ENCODE results near the gene MGAT4C. TPM values are rescaled to one million over a fixed set of nuclear protein-coding genes. Genes with fewer than 3 reads are reported as not detected.
A peak's percentile ranks its signal among the peaks of the same experiment; 100 is the strongest.

Gene MGAT4C
- polyA plus RNA-seq, 2 of the 4 experiments (the other 2 are of a cell fraction): 0.17 TPM; not detected in 1

DNA sequence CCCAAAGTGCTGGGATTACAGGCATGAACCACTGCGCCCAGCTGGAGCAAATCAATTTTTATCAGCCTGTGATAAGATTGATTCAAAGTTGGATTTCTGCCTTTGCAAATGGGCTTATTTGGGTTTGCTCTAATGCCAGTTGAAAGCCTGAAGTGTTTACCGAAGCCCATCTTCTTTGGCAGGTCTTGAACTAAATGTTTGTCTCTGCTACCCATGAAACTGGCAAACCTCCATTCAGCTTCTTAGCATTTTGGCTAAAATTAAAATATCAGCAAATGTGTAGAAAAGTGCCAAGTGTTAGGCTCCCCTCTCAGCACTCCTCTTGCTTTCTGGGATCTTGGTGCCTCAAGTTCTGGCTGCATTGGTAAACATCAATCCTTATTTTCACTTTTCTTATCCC is 61.5 kb downstream of the MGAT4C start:
- TF ChIP-seq, protein P1, sequence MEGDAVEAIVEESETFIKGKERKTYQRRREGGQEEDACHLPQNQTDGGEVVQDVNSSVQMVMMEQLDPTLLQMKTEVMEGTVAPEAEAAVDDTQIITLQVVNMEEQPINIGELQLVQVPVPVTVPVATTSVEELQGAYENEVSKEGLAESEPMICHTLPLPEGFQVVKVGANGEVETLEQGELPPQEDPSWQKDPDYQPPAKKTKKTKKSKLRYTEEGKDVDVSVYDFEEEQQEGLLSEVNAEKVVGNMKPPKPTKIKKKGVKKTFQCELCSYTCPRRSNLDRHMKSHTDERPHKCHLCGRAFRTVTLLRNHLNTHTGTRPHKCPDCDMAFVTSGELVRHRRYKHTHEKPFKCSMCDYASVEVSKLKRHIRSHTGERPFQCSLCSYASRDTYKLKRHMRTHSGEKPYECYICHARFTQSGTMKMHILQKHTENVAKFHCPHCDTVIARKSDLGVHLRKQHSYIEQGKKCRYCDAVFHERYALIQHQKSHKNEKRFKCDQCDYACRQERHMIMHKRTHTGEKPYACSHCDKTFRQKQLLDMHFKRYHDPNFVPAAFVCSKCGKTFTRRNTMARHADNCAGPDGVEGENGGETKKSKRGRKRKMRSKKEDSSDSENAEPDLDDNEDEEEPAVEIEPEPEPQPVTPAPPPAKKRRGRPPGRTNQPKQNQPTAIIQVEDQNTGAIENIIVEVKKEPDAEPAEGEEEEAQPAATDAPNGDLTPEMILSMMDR (IDR thresholded peaks at IDR 0.05): no peak
- TF ChIP-seq BHLHE40 (IDR thresholded peaks at IDR 0.05; ENCODE audit: low read depth, low read length): no peak
- TF ChIP-seq, protein P2, sequence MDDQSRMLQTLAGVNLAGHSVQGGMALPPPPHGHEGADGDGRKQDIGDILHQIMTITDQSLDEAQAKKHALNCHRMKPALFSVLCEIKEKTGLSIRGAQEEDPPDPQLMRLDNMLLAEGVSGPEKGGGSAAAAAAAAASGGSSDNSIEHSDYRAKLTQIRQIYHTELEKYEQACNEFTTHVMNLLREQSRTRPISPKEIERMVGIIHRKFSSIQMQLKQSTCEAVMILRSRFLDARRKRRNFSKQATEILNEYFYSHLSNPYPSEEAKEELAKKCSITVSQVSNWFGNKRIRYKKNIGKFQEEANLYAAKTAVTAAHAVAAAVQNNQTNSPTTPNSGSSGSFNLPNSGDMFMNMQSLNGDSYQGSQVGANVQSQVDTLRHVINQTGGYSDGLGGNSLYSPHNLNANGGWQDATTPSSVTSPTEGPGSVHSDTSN (IDR thresholded peaks at IDR 0.05): no peak
- TF ChIP-seq HEYL (CRISPR knock-in tag; IDR thresholded peaks at IDR 0.05): no peak
- TF ChIP-seq NFE2L2 (conservative IDR thresholded peaks at IDR 0.05; ENCODE audit: low read length): no peak
- TF ChIP-seq MAZ (IDR thresholded peaks at IDR 0.05; ENCODE audit: borderline replicate concordance, low read depth, low read length): no peak
- TF ChIP-seq FOXS1 (CRISPR knock-in tag; IDR thresholded peaks at IDR 0.05): no peak
- TF ChIP-seq KDM1A (IDR thresholded peaks at IDR 0.05; ENCODE audit: low read depth): no peak
- TF ChIP-seq ZFP36 (IDR thresholded peaks at IDR 0.05; ENCODE audit: borderline replicate concordance, partially characterized antibody): no peak
- Histone ChIP-seq H3K4me3 (no peak overlapping the region), H3K4me1 (peaks cover 5% of the 10 kb centered on the region; the same call in 1 of the 3 replicates), H3K9me3 (no peaks in the 10 kb centered on the region), H3K4me2 (no peak overlapping the region), H3K27ac (no peak overlapping the region)
- DNase-seq (ENCODE audit: low read depth in 1 of 2, low spot score in 1 of 2) (no peak), ATAC-seq (no peak), FAIRE-seq (no peak)
- ChIA-PET POLR2A (no interaction called here), CTCF (no interaction called here)
- WGBS (ENCODE audit: missing lambda C conversion rate): 68% methylated on average over 2 of the region's 2 CpGs

DNA sequence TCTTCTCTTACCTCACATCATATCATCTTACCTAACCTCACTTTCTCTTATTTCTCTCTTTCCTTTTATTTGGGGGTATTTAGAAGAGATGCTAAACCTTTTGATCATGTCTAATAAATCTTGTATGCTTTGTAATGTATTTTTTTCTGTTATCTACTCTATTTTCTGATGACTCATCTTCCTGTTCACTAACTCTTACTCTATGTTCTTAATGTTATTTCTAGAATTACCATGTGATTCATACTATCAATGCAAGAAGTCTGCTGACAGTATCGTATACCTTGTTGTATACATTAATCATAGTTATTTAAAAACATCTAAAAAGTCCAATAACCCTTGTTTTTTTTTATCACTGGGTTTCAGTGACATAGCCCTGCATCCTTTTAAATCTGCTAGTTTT is 62.3 kb downstream of the MGAT4C start:
- ChIA-PET POLR2A (no interaction called here), CTCF (no interaction called here)
- Histone ChIP-seq H3K4me3 (no peak overlapping the region), H3K9me3 (no peaks in the 10 kb centered on the region), H3K4me1 (peaks cover 5% of the 10 kb centered on the region; the same call in 1 of the 3 replicates), H3K4me2 (no peak overlapping the region), H3K27ac (no peak overlapping the region)
- FAIRE-seq: no peak
- DNase-seq (ENCODE audit: low read depth in 1 of 2, low spot score in 1 of 2): no peak
- no peak for ATAC-seq
- TF ChIP-seq FOSL2 (IDR thresholded peaks at IDR 0.05) (no peak), FOSL2 (CRISPR knock-in tag; IDR thresholded peaks at IDR 0.05) (peak; percentile 84), FOXS1 (CRISPR knock-in tag; IDR thresholded peaks at IDR 0.05) (no peak), ZC3H11A (IDR thresholded peaks at IDR 0.05) (no peak), PHF8 (IDR thresholded peaks at IDR 0.05; ENCODE audit: borderline replicate concordance, low read depth) (no peak), MAFK (IDR thresholded peaks at IDR 0.05; ENCODE audit: partially characterized antibody) (peak; percentile 69), CHD2 (IDR thresholded peaks at IDR 0.05; ENCODE audit: low read length, partially characterized antibody) (no peak), MAZ (IDR thresholded peaks at IDR 0.05; ENCODE audit: borderline replicate concordance, low read depth, low read length) (no peak)
- 18% methylated on average over 1 of the region's 1 CpG for WGBS (ENCODE audit: missing lambda C conversion rate)

DNA sequence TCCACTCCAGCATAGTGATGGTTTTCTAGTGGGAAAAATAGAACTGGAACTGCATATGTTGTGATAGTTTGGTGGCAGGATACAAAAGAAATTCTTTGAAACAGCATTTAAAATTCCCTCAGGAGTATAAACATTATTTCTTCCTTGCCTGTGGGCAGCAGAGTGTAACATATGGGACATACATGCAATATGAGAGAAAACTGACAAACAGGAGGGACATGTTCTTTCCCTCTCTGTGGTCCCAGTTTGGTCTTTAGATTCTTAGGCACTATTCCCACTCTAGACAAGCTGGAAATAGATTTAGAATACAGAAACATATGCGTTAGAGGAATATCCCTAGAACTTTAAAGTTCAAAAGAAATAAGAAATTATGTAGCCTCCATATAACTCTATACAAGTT is 68.0 kb downstream of the MGAT4C start:
- ChIA-PET POLR2A (no interaction called here), CTCF (no interaction called here)
- H3K4me1 ChIP-seq: no peaks in the 10 kb centered on the region
- H3K27ac ChIP-seq: no peak overlapping the region
- DNase-seq (ENCODE audit: low read depth in 1 of 2, low spot score in 1 of 2) (no peak), FAIRE-seq (no peak), ATAC-seq (no peak)
- no peak overlapping the region for H3K4me2 ChIP-seq
- no peaks in the 10 kb centered on the region for H3K9me3 ChIP-seq
- TF ChIP-seq CBX2 (IDR thresholded peaks at IDR 0.05; ENCODE audit: borderline replicate concordance, low read depth): no peak
- TF ChIP-seq, protein P3, sequence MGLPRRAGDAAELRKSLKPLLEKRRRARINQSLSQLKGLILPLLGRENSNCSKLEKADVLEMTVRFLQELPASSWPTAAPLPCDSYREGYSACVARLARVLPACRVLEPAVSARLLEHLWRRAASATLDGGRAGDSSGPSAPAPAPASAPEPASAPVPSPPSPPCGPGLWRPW (IDR thresholded peaks at IDR 0.05): no peak
- TF ChIP-seq, protein P4, sequence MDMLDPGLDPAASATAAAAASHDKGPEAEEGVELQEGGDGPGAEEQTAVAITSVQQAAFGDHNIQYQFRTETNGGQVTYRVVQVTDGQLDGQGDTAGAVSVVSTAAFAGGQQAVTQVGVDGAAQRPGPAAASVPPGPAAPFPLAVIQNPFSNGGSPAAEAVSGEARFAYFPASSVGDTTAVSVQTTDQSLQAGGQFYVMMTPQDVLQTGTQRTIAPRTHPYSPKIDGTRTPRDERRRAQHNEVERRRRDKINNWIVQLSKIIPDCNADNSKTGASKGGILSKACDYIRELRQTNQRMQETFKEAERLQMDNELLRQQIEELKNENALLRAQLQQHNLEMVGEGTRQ (IDR thresholded peaks at IDR 0.05): no peak
- TF ChIP-seq, protein P5, sequence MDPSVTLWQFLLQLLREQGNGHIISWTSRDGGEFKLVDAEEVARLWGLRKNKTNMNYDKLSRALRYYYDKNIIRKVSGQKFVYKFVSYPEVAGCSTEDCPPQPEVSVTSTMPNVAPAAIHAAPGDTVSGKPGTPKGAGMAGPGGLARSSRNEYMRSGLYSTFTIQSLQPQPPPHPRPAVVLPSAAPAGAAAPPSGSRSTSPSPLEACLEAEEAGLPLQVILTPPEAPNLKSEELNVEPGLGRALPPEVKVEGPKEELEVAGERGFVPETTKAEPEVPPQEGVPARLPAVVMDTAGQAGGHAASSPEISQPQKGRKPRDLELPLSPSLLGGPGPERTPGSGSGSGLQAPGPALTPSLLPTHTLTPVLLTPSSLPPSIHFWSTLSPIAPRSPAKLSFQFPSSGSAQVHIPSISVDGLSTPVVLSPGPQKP (IDR thresholded peaks at IDR 0.05; ENCODE audit: low read depth, low read length): no peak
- TF ChIP-seq, protein P6, sequence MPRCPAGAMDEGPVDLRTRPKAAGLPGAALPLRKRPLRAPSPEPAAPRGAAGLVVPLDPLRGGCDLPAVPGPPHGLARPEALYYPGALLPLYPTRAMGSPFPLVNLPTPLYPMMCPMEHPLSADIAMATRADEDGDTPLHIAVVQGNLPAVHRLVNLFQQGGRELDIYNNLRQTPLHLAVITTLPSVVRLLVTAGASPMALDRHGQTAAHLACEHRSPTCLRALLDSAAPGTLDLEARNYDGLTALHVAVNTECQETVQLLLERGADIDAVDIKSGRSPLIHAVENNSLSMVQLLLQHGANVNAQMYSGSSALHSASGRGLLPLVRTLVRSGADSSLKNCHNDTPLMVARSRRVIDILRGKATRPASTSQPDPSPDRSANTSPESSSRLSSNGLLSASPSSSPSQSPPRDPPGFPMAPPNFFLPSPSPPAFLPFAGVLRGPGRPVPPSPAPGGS (IDR thresholded peaks at IDR 0.05): no peak
- no peak for TF ChIP-seq SREBF2 (IDR thresholded peaks at IDR 0.05)
- no peak for TF ChIP-seq KDM1A (IDR thresholded peaks at IDR 0.05; ENCODE audit: low read depth)
- no peak for TF ChIP-seq TFCP2L1 (CRISPR knock-in tag; IDR thresholded peaks at IDR 0.05)
- TF ChIP-seq HOXB13 (CRISPR knock-in tag; IDR thresholded peaks at IDR 0.05; ENCODE audit: low read depth): no peak
- no peak for TF ChIP-seq EP300 (IDR thresholded peaks at IDR 0.05)
- no peak for TF ChIP-seq JUNB (IDR thresholded peaks at IDR 0.05)
- TF ChIP-seq HDAC2 (IDR thresholded peaks at IDR 0.05): no peak
- TF ChIP-seq RCOR1 (IDR thresholded peaks at IDR 0.05; ENCODE audit: low read depth, low read length): no peak
- no peak for TF ChIP-seq MYC (IDR thresholded peaks at IDR 0.05; ENCODE audit: borderline replicate concordance, low read length)
- no peak for TF ChIP-seq CBX8 (IDR thresholded peaks at IDR 0.05)
- no peak for TF ChIP-seq HOXB5 (CRISPR knock-in tag; IDR thresholded peaks at IDR 0.05)
- no peak for TF ChIP-seq HEYL (CRISPR knock-in tag; IDR thresholded peaks at IDR 0.05)
- TF ChIP-seq MAFK (IDR thresholded peaks at IDR 0.05; ENCODE audit: partially characterized antibody): no peak
- no peak overlapping the region for H3K4me3 ChIP-seq
- WGBS (ENCODE audit: missing lambda C conversion rate): 85% methylated on average over 1 of the region's 1 CpG
